ENCODE data around the gene CCDC63. TPM values are rescaled to one million over a fixed set of nuclear protein-coding genes. Genes with fewer than 3 reads are reported as not detected.
"Not testable (repeated sequence)": the region's sequence is repeated elsewhere in the genome, so short reads cannot be mapped to it uniquely, and the experiment has no call there.

Gene CCDC63
- total RNA-seq, 1 donor from 2014 or later, result not detected

DNA sequence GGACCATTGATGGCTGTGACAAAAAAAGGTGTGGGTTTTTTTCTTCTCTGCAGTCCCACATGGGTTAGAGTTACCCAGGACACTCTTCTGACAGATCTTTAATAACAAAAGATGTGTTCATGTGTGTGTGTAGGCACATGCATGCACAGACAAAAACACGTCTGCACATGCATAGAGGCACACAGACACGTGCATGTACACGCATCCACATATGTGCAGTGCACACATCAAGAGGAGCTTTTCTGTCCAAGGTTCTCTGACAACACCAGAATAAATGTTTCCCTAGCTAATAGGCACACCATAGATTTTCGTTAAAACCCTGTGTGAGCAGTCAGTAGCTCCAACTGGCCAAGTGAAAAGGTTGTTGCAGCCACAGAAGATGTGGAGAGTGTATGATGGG lies 76.4 kb downstream of the CCDC63 start:
- DNase-seq, result no peak

GRCh38 chr12:110923692-110924334 lies 77.0 kb downstream of the CCDC63 start:
- no peak for DNase-seq

DNA sequence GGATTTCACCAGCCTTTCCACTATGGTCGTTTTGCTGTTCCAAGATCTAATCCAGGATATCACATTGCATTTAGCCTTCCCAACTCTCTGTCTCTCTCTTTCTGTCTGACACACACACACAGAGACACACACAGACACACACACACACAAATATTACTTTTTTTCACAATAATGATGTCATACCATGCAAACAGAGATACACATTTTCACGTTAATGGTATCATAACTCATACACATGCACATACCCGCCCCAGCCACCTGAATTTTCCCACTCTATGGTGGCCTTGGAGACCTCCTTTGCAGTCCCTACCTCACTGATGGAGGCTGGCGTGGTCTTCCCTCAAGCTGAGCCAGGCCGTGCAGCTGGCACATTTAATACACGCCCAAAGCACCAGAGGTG lies 80.8 kb downstream of the CCDC63 start:
- DNase-seq, result peak; percentile 41

GRCh38 chr12:110928700-110929099 lies 81.9 kb downstream of the CCDC63 start:
- DNase-seq, result no peak

DNA sequence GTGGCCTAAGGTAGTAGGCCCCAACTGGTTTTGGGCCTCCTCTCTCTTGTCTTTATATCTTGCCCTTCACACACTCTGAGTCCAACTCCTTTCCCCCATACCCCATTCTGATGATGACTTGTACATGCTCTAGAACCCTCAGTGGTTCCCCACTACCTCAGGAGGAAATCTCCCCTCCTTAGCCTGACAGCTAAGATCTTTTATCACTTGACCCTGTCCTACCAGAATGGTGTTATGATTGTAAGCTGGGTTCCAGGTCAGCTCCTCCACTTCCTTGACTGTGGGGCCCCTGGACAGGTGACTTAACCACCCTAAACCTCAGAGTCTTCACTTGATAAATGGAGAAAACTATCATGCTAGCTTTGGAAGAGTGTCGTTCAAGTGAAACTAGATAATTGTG lies 83.0 kb downstream of the CCDC63 start:
- no peak for DNase-seq

DNA sequence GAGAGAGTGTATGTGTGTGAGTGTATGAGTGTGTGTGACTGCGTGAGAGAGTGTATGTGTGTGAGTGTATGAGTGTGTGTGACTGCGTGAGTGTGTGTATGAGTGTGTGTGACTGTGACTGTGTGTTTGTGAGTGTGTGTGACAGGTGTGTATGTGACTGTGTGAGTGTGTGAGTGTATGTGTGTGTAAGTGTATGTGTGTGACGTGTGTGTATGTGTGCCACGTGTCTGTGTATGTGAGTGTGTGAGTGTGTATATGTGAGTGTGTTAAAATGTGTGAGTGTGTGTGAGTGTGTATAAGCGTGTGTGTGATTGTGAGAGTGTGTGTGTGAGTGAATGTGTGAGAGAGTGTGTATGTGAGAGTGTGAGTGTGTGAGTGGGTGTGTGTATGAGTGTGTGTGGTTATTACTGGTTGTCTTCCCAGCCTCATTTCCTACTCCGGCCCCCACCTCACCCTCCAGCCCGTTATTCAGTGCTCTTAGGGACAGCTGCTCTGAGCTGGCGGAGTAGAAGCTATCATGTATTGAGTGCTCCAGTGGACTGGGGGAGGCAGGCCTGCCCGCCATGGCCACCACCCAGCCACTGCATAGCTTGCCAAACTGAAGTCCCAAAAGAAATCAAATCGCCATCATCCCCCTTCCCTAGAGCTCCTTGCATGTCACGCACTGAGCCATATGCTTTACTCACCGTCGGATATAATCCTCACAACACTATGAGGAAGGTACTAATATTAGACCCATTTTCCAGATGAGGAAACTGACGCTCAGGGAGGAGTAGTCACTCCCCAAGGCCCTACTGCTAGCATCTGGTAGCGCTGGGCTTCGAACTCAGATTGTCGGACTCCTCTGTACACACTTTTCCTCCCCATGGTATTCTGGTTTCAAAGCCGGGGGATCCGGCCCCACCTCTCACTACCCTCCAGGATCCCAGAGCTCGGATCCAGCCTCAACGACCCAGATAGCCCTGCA lies 83.8 kb downstream of the CCDC63 start:
- peak; percentile 56 for DNase-seq

GRCh38 chr12:110931315-110931728 lies 84.5 kb downstream of the CCDC63 start:
- DNase-seq, result peak; percentile 91

DNA sequence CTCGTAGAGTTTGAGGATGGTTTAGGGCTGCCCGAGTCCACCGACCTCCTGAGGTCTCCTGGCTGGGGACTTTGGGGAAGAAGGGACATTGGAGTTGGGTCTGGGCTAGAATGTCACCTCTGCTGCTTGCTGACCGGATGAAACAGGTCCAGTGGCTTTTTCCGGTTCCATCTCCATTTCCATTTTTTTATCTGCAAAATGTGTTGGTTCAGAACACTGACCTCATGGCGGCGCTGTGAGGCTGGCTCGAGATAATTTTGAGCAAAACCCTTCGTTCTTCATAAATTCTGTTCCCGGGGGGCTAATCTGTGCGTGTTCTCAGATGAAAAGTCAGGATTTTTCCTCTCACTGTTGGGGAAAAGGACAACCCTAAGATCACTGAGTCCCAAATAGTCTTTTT lies 85.3 kb downstream of the CCDC63 start:
- peak; percentile 22 for DNase-seq

DNA sequence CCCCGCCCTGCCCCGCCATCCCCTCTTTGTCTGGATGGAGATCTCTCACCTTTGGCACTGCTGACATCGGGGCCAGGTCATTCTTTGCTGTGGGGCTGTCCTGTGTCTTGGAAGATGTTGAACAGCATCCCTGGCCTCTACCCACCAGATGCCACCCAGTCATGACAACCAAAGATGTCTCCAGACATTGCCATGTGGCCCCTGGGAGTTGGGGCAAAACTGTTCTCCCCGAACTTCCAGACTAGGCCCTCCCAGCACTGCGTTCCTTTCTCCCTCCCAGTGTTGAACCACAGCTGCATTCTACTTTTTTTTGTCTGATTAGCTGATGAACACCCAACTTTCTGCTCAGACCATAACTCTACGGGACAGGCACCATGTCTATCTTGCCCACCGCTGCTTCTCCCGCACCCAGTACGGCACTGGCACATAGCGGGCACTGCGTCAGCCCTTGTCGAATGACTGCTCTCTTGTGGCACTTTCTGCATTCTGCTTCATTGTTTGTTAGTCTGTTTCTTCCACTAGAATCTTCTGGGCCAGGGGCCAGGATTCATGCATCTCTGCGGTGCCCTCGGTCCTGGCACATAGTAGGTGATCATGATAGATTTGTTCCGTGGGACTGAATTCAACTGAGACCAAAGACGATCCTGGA lies 86.7 kb downstream of the CCDC63 start:
- no peak for DNase-seq

- DNase-seq, result no peak
Observed at GRCh38 chr12:110934093-110934852, 87.5 kb downstream of the CCDC63 start.

- DNase-seq, result no peak
Observed at GRCh38 chr12:110935588-110935987, 88.8 kb downstream of the CCDC63 start.

DNA sequence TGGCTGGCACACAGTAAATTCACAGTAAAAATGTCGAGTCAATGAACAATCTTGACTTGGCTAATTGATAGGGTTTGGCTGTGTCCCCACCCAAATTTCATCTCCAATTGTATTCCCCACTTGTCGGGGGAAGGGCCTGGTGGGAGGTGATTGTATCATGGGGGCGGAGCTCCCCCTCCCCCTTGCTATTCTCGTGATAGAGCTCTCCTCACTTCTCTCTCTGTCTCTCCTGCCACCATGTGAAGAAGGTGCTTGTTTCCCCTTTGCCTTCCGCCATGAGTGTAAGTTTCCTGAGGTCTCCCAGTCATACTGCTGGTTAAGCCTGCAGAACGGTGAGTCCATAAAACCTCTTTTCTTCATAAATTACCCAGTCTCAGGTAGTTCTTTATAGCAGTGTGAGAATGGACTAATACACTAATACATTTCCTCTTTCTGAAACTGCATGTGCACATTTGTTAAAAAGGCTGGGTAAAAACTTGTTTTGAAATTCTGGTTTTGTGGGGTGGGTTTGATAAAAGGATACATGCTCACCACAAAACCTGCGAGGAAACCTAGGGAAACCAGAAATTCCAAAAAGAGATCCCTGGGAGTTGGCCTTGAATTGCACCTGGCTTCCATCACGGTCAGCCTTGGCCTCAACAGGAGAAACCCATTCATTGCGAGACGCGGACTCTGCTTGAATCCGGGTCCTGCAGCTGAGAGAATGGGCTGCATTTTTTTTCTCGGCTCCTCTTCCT lies 89.7 kb downstream of the CCDC63 start:
- no peak for DNase-seq

GRCh38 chr12:110937104-110937641 lies 90.4 kb downstream of the CCDC63 start:
- peak; percentile 85 for DNase-seq

- DNase-seq, result no peak
Observed at GRCh38 chr12:110940296-110940695, 93.5 kb downstream of the CCDC63 start.

DNA sequence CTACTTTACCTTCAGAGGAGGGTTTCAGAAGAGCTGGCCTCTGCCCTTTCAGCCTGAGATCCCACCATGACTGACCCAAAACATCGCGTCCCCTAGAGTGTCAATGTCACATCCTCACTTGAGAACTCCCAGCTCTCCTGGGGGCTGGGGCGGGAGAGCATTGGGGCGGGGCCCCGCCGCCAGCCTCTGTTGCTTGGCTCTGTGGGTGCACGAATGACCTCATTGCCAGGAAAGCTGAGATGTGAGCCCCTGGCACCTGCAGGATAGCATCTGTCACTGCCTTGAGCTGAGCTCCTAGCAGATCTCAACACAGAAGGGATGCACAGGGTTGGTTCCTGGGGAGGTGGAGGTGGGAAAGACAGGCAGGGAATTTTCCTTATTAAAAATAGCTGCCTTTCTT lies 94.1 kb downstream of the CCDC63 start:
- DNase-seq, result no peak

- no peak for DNase-seq
Observed at GRCh38 chr12:110941391-110941790, 94.6 kb downstream of the CCDC63 start.

DNA sequence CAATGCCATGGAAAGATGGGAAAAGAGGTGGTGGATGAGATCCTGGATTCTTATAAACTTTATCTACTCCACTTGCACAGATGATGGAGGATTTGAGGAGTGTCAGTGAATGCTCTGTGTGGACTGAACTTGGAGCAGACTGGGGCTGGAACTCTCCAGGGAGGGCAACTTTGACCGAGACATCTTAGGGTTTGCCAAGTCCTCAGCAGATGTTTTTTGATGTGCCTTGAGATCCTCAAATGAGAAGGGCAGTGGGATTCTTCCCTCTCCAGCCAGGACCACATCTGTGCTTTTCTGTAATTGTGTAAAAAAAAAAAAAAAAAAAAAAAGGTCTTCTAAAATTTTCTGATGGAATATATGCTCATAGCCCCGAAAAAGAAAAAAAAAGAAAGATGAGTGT lies 96.6 kb downstream of the CCDC63 start:
- peak; percentile 42 for DNase-seq

- DNase-seq, result no peak
Observed at GRCh38 chr12:110948041-110948440, 101.3 kb downstream of the CCDC63 start.

DNA sequence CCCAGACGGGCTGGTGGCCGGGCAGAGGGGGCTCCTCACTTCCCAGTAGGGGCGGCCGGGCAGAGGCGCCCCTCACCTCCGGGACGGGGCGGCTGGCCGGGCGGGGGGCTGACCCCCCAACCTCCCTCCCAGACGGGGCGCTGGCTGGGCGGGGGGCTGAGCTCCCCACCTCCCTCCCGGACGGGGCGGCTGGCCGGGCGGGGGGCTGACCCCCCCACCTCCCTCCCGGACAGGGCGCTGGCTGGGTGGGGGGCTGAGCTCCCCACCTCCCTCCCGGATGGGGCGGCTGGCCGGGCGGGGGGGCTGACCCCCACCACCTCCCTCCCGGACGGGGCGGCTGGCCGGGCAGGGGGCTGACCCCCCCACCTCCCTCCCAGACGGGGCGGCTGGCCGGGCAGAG lies 103.7 kb downstream of the CCDC63 start:
- not testable (repeated sequence) for DNase-seq

DNA sequence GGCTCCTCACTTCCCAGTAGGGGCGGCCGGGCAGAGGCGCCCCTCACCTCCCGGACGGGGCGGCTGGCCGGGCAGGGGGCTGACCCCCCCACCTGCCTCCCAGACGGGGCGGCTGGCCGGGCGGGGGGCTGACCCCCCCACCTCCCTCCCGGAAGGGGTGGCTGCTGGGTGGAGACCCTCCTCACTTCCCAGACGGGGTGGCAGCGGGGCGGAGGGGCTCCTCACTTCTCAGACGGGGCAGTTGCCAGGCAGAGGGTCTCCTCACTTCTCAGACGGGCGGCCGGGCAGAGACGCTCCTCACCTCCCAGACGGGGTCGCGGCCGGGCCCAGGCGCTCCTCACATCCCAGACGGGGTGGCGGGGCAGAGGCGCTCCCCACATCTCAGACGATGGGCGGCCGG lies 104.1 kb downstream of the CCDC63 start:
- DNase-seq, result not testable (repeated sequence)
